ENCODE data around the gene CTBP1.

CTBP1 gene

DNA sequence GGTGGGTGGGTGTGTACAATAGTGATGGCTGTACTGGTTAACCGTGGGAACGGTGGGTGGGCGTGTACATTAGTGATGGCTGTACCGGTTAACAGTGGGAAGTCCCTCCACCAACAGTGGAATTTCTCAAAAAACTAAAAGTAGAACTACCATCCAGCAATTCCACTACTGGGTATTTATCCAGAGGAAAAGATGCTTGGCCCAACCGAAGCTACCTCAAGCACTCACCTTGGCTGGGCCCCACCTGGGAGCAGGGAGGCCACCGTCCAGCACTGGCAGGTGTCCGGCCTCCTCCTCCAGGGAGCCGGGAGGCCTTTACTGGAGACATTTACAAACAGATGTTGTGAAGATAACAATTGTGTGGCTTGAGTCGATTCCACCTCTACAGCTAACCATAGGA is 34.8 kb upstream of the CTBP1 start:
- DNase-seq (ENCODE audit: low spot score): no peak

DNA sequence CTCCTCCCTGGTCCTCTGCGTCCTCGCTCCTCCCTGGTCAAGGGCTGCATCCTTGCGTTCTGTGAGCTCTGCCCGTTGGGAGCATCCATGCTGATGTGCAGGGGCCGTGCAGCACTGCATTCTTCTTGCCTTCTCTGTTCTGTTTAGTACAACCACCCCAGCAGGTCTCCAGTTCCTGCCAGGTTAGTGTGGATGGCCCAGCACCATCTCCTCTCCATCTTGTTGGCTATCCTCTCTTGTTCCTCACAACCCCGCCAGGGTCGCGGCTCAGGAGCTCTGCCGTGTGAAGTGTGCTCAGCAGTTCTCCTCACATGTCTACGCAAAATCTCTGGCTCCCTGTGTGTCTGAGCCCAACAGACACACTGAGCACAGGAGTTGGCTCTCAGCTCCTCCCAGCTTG is 30.3 kb upstream of the CTBP1 start:
- no peak for DNase-seq (ENCODE audit: low spot score)

DNA sequence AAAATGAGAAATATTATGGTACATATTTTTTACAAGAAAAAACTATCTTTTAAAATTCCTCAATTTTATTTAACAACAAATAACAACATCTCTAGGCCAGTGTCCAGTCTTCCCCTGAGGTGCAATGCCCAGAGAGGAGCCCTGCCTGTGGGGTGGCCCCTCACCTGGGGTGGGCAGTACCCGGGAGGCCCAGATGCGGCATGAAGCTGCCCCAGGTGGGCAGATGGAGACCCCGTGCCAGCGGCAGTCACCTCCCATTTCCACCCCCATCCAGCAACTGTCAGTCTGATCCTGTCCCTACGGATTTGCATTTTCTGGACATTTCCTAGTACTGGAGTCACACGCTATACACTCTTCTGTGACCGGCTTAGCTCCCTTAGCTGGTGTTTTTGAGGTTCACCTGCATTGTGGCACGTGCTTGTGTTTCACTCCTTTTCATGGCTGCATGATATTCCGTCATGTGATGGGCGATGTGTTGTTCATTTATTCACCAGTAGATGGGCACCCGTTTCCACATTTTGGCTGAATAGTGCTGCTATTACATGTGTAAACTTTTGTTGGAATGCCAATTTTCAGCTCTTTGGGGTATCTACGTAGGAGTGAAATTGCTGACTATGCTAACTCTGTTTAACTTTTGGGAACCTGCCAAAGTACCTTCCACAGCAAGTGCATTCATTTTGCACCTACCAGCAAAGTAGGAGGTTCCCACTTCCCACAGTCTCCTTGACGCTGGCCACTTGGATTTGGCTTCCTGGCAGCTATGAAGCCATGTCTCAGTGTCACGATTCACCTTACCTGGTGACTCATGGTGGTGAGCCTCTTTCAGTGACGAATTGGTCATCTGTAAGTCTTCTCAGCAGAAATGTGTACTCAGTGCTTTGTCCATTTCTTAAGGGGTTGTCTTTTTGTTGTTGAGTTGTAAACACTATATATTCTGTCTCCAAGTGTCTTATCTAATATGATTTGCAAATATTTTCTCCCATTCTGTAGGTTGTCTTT is 29.0 kb upstream of the CTBP1 start:
- no peak for DNase-seq (ENCODE audit: low spot score)

DNA sequence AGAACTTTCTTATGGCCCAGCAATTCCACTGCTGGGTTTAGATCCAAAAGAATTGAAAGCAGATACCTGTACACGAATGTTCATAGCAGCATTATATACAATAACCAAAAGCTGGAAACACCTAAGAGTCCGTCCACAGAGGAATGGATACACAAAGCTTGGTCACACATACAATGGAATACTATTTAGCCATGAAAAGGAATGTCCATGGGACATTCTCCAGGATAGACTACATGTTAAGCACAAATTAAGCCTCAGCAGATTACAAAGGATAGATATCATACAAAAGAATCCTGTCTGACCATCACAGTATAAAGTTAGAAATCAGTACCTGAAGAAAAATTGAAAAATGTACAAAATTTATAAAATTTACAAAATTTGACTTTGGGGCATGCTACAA is 28.1 kb upstream of the CTBP1 start:
- no peak for DNase-seq (ENCODE audit: low spot score)

DNA sequence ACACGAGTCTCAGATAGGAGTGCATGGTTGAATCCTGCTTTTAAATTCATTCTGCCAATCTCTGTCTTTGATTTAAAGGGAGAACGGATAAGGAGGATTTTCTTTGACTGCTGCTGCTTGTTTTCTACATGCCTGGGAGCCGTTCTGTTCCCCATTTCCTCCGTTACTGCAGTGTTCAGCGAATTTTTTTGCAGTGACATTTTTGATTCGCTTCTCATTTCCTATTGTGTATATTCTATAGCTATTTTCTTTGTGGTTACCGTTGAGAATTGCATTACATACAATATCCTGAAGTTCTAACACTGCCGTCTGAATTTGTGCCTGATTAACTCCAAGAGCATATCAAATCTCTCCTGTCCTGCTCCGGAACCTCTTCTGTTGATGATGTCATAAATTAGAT is 25.9 kb upstream of the CTBP1 start:
- no peak for DNase-seq (ENCODE audit: low spot score)

DNA sequence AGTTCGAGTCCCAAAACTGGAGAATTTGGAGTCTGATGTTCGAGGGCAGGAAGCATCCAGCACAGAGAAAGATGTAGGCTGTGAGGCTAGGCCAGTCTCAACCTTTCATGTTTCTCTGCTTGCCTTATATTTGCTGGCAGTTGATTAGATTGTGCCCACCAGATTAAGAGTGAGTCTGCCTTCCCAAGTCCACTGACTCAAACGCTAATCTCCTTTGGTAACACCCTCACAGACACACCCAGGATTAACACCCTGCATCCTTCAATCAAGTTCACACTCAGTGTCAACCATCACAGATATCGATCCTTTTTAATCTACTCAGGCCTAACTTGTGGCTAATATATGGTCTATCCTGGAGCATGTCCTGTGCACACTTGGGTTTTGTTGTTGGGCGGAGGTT is 22.8 kb upstream of the CTBP1 start:
- DNase-seq (ENCODE audit: low spot score): no peak

DNA sequence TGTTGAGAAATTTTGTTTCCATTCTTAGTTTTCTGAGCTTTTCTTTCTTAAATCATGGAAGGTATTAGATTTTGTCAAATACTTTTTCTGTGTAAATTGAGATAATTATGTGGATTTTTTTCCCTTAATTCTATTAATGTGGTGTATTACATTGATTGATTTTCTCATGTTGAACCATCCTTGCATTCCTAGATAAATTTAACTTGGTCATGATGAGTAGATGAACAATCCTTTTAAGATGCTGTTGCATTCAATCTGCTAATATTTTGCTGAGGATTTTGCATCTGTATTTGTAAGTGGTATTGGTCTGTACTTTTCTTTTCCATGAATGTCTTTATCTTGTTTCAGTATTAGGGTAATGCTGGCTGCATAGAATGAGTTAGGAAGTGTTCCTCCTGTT is 20.3 kb upstream of the CTBP1 start:
- no peak for DNase-seq (ENCODE audit: low spot score)

DNA sequence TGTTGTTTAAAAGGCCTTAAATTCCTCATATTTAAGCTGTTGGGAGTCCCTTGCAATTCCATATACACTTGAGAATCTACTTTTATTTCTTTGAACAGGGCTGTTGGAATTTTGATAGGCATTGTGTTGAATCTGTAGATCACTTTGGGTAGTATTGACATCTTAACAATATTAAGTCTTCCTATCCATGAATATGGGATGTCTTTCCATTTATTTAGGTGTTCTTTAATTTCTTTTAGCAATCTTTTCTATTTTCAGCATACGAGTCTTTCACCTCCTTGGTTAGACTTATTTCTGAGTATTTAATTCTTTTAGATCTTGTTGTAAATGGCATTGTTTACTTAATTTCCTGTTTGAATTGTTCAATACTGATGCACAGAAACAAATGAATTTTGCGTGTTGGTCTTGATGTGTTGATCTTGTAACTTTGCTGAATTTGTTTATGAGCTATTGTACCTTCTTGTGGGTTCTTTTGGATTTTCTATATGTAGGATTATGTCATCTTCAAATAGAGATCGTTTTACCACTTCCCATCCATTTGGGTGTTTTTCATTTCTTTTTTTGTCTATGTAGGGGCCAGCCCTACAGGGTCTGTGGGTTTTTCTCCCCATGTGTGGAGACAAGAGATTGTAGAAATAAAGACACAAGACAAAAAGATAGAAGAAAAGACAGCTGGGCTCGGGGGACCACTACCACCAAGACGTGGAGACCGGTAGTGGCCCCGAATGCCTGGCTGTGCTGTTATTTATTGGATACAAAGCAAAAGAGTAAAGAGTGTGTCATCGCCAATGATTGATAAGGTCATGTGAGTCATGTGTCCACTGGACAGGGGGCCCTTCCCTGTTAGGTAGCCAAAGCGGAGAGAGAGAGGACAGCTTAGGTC is 18.2 kb upstream of the CTBP1 start:
- DNase-seq (ENCODE audit: low spot score): no peak

DNA sequence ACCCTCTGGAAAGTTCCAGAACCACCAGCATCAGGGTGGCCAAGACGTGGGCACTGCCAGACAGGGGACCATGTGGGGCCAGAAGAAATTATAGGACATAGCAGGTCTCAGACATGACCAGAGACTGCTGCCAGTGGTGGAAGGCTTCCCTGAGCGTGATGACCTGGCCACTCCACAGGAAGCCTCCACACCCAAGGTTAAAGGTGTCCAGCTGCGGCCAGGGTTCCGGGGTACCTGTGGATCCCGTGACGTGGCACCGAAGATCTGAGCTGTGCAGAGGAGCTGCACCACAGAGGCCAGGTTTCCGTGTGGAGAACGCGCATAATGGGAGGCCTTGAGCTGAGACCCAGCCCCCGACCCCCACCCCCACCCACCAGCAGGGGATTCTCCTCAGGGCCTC is 16.4 kb upstream of the CTBP1 start:
- DNase-seq (ENCODE audit: low spot score): no peak

DNA sequence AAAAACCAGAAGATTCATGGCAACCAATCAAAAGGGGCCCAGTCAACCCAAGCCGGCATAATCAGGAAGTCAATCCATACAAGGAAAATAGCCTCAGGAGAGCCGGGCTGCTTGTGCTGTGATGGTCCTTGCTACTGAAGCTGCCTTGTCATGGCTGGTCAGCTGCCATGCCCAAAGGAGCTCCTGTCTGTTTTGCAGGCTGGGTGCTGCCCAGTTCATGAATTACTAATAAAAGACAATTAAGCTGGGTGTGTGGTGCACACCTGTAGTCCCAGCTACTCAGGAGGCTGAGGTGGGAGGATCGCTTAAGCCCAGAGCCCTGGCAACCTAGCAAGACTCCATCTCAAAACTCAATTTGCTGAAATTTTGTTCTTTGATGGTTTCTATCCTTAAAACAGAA is 16.0 kb upstream of the CTBP1 start:
- DNase-seq (ENCODE audit: low spot score): no peak

DNA sequence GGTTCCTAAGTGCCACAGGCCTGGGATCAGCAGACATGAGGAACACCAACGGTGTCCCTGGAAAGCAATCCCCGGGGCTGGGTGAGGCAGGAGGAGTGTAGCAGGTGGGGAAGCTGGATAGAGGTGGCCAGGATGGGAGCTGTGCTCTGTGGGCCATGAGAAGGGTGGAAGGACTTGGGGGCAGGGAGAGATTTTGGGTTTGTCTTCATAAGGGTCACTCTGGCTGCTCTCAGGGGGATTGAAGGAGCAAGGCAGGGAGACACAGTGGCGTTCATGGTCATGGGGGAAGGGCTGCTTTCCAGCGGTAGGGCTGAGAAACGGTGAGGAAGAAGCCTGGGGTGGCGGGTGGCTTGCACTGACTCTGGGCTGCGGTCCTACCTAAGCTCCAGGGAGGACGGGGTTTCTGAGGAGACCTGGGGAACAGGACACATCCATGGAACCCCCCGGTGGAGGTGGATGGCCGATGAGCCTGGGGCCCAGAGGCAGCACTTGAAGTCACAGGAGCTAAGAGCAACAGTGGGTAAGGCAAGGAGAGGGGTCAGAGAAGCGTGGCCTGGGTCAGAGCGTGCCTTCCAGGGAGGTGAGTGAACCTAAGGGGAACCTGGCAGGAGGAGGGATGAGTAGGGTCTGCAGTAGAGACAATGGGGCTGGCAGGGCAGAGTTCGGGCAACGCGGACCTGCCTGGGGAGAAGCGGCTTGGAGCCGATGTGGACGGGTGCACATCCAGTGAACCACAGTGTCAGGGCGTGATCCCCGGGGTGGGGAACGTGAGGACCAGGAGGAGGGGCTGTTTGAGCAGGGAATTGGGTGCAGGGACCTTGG is 12.4 kb upstream of the CTBP1 start:
- no peak for DNase-seq (ENCODE audit: low spot score)

DNA sequence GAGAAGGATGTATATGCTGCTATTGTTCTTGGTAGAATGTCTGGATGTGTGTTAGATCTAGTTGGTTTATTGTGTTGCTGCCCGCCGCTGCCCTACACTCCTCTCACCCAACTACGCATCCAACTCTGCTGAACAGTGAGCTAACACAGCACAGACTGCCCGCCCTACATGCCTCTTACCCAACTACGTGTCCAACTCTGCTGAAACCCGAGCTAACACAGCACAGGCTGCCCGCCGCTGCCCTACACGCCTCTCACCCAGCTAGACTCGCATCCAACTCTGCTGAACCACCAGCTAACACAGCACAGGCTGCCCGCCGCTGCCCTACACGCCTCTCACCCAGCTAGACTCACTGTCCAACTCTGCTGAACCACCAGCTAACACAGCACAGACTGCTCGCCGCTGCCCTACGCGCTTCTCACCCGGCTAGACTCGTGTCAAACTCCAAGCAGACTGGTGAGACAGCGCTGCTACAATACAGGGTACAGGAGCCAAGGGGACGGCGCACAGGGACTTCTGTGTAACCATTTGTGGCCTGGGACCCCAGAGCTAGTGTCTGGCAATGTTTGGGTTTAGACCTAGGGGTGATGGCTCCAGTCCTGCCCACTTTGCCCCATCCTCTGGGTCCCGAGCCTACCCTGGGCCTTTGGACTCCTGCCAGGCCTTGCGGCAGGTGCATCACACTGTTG is 11.6 kb upstream of the CTBP1 start:
- no peak for DNase-seq (ENCODE audit: low spot score)

DNA sequence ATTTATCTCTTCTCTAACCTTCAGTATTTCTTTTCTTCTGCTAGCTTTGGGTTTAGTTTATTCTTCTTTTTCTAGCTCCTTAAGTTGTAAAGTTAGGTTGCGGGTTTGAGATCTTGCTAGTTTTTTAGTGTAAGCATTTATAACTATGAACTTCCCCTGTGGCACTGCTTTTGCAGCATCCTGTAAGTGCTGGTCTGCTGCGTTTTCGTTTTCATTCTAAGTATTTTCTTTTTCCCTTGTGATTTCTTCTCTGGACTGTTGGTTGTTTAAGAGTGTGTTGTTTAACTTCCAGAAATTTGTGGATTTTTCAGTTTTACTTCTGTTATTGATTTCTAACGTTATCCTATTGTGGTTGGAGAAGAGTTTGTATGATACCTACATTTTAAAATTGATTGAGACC is 11.0 kb upstream of the CTBP1 start:
- no peak for DNase-seq (ENCODE audit: low spot score)

DNA sequence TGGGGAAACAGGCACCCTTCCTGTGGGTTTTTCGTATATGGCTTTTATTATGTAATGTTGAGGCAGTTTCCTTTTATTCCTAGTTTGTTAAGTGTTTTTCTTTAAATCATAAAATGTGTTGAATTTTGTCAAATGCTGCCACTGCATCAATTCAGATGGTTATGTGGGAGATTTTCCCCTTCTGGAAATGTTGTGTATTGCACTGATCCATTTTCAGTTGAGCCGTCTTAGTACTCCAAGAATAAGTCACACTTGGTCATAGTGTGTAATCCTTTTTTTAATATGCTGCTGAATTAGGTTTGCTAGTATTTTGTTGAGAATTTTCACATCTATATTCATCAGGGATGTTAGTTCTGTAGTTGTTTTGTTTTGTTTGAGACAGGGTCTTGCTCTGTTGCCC is 9.5 kb upstream of the CTBP1 start:
- no peak for DNase-seq (ENCODE audit: low spot score)

DNA sequence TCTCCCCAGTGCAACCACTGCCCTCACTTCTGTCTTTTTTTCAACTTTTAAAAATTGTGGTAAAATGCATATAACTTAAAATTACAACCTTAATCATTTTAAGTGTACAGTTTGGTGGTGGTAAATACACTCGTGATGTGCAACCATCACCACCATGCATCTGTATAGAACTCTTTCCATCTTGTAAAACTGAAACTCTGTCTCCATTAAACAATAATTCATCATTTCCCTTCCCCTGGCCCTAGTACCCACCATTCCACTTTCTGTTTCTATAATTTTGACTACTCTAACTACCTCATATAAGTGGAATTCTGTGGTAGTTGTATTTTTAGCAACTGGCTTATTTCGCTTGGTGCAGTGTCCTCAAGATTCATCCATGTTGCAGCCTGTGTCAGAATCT is 6.8 kb upstream of the CTBP1 start:
- DNase-seq (ENCODE audit: low spot score): no peak

DNA sequence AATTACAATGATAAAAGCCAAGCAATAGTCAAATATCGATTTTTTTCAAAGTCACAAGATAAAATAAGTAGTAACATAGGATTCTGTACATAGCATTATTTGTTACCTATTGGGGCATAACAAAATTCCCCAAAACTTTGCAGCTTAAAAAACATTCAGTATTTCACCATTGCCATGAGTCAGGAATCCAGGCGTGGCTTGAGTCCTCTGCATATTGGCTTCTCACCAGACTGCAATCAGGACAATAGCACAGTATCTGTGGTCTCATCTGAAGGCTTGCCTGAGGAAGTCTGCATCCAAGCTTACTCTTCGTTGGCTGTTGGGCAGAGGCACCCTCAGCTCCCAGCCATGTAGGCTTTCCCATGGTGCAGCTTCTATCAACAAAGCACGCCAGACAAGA is 6.2 kb upstream of the CTBP1 start:
- DNase-seq (ENCODE audit: low spot score): no peak

DNA sequence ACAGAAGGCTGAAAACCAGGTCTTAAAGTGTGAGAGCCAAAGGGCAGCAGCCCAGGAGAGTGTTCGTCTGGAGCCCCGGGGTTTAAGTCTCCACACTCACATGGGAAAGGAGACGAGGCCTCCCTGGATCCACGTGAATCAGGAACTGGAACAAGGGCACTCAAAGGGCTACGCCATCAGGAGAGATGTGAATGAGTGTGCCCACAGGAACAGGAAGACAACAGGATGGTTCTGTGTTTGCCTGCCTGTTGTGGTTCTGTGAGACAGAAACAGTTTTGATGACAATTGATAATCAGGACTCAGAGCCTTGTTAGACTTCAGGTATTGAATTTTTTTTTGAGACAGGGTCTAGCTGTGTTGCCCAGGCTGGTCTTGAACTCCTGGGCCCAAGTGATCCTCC is 4.9 kb upstream of the CTBP1 start:
- DNase-seq (ENCODE audit: low spot score): no peak

DNA sequence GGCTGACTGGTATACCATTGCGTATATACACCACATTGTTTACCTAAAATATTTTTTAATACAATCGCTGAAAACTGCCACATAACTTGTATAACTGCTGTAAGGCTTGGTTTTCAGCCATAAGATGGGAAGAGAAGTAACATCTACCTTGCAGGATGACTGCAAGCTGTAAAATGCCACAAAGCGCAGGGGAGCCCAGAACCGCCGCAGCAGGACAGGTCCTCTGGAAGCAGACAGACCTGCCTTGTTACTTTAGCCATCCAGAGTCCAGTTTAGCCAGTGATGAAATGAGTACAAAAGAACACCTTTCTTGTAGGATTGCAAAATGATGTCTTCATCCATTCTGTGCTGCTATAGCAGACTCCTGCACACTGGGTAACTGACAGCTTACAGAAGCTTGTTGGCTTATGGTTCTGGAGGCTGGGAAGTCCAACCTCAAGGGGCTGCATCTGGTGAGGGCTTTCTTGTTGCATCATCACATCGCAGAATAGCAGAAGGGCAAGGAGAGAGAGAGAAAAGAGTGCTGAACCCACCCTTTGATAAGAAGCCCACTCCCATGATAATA is 4.1 kb upstream of the CTBP1 start:
- no peak for DNase-seq (ENCODE audit: low spot score)

DNA sequence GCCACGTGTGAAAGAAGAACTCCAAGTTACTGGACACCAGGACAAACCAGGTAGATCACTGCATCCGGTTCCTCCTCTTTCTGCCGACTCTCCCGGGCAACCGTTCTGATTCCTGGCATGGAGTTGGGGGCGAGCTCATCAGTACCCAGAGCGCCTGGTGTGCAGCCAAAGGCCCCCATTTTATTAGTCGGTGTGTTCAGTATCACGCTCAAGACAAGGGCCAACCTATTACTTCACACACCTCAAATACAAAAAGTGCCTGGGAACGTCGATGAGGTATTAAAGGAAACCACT is 2.8 kb upstream of the CTBP1 start:
- no peak for DNase-seq (ENCODE audit: low spot score)

DNA sequence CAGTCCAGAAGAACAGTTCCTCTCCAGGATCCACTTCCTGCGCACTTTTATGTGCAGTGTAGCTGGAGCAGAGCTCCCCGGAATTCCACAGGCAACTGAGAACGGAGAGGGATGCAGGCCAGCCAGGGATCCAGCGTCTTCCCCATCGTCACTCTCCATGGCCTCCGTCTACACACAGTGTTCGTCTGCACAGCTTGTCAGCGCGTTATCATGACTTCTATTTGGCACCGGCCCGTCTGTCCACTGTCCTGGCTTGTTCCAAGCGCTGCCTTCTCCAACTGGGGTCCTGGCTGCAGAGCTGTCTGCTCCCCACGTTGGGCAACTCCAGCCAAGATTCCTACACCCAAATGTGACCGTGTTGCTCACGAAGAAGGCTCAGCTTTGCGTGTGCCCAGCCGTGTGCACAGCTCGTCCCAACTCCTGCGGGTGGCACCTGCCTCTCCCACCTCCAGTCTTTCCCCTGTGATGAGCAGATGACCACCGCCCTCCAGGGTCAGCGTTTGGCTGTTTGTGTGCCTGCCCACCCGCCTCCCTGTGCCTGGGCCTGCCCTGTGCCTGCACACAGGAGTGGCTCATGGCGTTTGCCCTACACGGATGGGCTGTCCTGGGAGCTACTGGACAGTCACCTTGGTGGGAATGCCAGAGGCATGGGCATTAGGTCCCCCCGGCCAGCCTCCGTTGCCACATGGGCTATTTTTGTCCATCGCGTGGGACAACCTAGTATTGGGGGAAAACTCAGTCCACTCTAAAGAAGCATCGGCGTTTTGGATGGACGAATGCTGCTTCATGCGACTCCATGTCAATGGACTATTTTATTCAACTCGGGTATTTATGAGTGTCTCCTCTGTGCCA is 2.2 kb upstream of the CTBP1 start:
- DNase-seq (ENCODE audit: low spot score): no peak

DNA sequence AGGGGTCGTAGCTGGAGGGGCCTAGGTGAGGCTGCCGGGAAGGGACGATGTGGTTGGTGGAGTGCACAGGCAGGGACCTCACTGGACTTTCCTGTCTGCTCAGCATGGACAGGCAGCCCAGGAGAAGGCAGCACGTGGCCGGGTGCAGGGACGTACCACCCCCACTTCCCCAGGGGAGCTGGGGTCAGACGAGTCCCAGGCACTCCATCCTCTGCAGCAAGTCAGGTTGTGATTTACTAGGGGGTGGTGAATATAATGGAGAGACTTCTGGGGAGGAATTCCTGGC is 1.5 kb upstream of the CTBP1 start:
- DNase-seq (ENCODE audit: low spot score): no peak
